Measurements from ENCODE around the gene PLVAP.
A peak's percentile ranks its signal among the peaks of the same experiment; 100 is the strongest.

PLVAP gene

DNA sequence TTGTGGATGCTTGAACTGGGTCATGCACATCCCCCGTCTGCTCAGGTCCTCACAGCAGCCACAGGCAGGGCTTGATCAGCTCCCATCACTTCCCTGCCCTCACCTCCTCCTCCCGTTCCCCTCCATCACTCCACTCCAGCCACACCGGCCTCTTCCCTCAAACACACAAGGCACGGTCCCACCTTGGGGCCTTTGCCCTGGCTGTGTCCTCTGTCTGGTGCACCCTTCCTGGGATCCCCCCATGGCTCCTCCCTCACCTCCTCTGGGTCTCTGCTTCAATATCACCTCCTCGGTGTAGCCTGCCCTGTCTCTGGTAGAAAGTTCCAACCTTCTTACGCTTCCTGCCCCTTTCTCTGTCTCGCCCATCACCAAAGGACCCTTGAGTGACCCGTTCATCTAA is 23.8 kb downstream of the PLVAP start:
- no peak for DNase-seq

DNA sequence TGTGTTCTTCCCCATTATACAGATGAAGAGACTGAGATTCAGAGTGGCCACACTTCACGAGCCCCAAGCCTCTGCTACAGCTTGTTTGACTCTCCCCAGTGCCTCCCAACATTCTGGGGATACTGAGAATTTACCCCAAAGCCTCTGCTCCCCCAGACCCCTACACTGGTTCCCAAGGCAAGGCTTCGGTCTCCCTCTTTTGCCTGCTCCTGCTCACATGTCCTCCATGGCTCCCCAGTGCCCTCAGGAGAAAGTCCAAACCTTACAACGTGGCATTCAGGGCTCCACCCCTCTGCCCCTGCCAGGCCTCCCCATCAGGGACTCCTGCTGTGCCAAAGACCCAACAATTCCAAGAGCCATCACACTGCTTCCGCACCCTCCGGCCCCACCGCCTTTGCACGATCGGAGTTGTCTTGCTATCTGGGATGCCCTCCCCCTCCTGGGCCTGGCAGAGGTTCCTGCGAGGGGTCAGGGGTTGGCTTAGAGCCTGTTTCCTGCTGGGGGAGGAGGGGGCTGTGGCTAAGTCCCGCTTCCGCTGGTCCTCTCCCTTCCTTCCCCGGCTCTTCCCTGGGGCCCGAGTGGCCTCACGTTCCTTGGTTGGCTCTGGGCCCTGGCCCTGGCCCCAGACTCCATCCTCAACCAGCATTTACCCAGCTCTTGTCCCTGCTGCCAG is 24.4 kb downstream of the PLVAP start:
- DNase-seq: no peak

DNA sequence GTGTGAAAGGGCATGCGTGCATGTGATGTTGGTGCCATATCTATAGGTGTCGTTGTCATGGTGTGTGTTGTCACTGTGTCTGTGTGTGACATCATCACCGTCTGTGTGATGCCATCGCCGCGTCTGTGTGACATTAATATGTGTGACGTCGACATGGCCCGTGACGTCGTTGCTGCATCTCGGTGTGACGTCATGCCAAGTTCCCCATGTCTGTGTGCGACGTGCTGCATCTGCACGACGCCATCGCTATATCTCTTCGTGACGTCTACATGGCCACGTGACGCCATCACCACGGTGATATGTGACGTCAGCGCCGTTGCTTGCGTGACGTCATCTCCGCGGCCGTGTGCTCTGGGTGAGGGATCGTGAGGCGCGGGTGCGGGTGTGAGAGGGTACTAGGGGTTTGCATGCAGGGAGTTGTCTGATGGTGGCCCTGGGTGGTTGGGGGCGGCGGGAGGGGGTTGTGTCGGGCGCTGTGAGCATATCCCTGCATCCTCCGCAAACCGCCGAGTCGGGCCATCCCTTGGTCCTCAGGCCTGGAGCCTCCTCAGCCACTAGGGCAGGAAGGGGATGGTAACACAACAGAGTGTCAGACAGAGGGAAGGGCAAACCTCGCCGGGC is 25.2 kb downstream of the PLVAP start:
- no peak for DNase-seq

DNA sequence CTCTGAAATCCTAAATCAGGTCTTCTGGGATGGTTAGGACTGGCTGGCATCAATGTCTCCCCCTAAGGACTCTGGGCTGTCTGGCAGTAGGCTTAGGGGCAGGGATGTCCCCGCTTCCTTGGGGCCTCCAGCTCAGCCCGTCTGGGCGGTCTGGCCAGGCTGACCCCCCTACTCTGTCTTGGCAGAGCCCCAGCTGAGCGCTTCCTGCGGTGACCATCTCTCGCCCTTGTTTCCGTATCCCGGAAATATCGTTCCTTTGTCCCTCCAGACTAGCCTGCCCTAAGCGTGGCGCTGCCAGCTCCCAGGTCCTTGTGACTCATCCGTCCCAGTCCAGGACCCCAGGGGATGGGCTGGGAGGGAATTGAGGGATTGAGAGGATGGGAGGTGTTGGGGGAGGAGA is 28.4 kb downstream of the PLVAP start:
- DNase-seq: no peak

DNA sequence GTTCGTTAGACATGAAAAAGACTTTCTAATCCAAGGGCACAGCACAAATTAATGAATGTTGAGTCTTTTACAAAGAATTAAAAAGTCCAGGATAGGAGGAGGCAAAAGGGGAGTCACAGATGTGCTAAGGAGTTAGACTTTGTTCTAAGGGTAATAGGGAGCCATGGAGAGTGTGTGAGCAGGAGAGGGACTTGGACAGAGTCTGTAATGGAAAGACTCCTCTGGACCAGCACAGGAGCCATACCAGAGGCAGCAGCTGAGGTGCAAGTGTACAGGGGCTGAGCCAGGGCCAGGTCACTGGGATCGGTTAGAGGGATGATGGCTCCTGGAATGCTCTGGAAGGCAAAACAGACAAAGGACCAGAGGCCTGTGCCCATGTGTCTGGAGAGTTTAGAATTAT is 29.3 kb downstream of the PLVAP start:
- DNase-seq: no peak

DNA sequence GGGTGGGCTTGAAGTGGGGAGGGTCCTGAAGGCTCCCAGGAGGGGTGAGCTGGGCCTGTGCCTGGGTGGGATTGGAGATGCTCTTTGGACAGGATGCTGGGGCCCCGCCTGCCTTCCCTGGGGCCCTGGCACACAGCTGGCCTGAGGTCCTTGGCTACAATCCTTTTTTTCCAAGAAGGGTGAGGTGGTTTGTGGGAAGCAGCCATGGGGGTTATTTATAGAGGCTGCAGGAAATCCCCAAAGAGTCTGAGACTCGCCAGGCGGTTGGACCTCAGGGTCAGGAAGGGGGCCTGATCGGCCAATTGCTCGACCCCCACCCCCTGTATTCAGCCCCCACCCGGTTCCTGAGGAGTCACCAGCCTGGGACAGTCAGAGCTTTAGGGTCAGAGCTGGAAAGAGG is 29.8 kb downstream of the PLVAP start:
- DNase-seq: no peak

DNA sequence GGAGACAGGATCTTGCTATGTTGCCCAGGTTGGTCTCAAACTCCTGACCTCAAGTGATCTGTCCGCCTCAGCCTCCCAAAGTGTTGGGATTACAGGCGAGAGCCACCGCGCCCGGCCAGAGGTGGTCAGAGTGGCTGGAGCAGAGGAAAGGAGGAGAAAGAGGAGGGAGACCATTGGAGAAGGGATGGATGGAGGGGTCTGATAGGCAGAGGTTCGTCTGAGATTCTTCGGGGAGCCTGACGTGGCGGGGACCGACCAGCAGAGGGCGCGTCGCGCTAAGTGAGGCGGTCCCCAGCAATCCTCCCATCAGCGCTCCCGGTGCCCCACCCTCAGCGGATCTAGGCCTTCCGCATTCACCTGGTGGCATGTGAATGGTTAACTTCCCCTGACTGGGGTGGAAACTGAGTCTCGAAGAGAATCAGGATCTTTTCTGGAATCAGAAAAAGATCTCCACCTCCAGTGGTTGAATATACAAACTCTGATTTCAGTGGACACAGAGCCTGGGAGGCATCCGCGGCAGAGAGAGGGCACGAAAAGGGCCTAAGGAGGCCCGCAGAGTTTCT is 31.0 kb downstream of the PLVAP start:
- DNase-seq: peak; percentile 66 to 78

DNA sequence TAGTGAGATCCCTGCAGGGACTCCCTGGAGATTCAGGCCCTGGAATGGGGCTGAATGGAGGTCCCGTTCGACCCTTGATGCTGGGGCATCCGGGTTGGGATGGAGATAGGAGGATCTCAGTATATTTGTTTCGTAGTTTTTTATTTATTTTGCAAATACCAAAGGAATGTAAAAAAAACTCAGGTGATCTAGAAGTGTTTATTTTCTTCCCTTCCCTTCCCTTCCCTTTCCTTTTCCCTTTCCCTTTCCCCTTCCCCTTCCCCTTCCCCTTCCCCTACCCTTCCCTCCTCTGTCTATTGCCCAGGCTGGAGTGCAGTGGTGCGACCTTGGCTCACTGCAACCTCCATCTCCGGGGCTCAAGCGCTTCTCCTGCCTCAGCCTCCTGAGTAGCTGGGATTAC is 35.3 kb downstream of the PLVAP start:
- no peak for DNase-seq

DNA sequence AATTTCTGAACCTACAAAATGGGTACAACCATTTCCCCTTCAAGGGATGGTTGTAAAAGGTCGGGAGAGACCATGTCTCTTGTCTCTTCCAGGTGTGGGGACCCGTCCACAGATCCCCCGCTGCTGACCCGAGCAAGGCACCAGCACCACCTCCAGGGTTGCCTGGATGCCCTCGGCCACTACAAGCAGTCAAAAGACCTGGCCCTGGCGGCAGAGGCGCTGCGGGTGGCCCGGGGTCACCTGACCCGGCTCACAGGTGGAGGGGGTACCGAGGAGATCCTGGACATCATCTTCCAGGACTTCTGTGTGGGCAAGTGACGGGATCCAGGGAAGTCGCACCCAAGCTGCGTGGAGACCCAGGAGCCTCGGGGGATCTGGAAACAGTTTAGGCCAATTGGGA is 35.8 kb downstream of the PLVAP start:
- DNase-seq: no peak

DNA sequence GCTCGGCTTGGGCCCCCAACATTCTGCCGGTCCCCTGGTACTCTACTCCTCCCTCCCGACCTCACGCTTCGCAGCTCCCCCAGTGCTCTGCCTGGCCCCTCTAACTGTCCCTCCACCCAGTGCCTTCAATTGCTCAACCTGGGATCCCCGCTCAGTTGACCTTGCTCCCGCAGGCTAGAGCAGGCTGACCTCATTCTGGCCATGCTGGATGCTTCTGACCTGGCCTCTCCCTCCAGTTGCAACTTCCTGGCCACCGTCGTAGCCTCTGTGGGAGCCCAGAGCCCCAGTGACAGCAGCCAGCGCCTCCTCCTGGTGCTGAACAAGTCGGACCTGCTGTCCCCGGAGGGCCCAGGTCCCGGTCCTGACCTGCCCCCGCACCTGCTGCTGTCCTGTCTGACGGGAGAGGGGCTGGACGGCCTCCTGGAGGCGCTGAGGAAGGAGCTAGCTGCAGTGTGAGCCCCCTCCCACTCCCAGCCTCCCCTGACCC is 36.2 kb downstream of the PLVAP start:
- no peak for DNase-seq

DNA sequence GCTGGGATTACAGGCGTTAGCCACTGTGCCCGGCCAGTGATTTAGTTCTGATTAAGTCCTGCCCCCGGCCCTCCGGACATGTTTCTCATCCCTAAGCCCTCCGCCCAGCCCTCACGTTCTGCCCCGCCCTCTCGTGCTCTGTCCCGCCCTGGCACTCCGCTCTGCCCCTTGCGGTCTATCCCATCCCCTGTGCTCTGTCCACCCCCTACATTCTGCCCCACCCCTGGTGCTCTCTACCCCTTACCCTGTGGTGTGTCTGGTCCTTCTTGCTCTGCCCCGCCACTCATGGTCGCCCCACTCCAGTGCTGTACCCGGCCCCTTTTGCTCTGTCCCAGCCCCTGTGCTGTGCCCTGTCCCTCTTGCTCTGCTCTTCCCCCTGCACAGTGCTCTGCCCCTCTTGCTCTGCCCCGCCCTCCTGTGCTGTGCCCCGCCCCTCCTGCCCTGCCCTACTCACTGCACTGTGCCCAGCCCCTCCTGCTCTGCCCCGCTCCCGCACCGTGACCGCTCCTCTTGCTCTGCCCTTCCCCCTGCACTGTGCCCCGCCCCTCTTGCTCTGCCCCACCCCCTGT is 36.8 kb downstream of the PLVAP start:
- no peak for DNase-seq

DNA sequence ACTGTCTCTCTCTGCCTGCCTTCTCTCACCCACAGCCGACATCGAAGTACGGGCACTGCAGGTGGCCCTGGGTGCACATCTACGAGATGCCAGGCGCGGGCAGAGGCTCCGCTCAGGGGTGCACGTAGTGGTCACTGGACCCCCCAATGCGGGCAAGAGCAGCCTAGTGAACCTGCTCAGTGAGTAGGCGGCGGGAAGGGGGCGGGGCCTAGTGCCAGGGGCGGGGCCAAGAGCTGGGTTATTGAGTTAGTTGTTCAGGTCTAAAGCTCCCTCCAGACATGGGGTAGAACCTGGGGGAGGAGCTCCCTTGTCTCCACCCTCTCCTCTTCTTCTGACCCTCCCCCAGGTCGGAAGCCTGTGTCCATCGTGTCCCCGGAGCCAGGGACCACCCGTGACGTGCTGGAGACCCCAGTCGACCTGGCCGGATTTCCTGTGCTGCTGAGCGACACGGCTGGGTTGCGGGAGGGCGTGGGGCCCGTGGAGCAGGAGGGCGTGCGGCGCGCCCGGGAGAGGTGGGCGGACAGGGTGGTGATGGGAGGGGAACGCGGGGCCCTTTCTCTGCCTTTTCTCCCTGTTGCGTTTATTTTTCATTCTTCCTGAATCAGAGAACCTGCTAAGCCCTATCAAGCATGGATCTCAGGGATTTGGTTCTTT is 37.9 kb downstream of the PLVAP start:
- peak in 1 of 2 experiments; percentile 58 for DNase-seq

DNA sequence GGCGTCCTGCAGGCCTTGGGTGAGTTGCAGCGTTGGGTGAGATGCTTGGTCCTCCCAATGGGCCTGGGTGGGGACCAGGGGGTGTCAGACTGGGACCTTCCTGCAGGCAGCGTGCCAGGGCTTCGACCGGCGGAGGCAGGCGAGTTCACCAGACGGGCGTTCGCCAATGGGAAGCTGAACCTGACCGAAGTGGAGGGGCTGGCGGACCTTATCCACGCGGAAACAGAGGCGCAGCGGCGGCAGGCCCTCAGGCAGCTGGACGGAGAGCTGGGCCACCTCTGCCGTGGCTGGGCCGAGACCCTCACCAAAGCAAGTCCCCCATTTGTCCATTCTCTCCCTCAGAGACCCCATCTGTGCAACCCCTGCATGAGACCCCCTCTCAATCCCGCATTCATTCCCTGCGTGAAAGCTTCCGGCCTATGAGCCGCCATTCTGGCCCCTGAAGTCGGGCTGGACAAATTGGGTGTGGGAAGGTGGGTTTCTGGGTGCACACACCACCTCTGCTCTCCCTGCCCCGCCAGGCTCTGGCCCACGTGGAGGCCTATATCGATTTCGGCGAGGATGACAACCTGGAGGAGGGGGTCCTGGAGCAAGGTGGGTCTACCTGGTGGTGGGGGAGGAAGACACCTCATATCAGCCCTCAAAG is 38.6 kb downstream of the PLVAP start:
- DNase-seq: no peak

DNA sequence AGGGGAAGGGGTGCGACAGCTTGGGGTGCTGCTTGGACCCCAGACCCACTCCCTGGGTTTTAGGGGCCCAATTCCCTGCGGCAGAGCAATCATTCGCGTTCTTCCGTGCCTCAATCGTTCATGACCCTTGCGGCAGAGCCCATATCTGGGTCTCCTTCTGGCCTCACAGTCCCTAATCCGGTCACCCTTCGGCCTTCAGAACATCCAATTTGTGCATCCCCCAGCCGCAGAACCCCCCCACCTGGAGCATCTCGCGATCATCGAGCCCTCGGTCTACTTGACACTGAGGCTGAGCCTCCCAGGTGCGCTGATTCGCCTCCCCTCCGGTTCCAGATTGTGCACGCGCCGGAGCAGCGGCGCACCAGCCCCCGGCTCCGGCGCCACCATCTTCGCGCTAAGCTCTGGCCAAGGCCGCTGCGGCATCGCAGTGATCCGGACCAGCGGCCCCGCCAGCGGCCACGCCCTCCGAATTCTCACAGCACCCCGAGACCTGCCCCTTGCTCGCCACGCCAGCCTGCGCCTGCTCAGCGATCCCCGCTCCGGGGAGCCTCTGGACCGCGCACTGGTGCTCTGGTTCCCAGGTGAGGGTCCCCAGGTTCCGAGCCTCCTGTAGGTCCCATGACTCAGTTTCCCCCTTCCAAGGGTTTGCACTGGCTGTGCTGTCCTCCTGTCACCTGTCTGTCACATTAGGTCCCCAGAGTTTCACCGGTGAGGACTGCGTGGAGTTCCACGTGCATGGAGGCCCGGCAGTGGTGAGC is 39.3 kb downstream of the PLVAP start:
- peak; percentile 17 to 38 for DNase-seq

DNA sequence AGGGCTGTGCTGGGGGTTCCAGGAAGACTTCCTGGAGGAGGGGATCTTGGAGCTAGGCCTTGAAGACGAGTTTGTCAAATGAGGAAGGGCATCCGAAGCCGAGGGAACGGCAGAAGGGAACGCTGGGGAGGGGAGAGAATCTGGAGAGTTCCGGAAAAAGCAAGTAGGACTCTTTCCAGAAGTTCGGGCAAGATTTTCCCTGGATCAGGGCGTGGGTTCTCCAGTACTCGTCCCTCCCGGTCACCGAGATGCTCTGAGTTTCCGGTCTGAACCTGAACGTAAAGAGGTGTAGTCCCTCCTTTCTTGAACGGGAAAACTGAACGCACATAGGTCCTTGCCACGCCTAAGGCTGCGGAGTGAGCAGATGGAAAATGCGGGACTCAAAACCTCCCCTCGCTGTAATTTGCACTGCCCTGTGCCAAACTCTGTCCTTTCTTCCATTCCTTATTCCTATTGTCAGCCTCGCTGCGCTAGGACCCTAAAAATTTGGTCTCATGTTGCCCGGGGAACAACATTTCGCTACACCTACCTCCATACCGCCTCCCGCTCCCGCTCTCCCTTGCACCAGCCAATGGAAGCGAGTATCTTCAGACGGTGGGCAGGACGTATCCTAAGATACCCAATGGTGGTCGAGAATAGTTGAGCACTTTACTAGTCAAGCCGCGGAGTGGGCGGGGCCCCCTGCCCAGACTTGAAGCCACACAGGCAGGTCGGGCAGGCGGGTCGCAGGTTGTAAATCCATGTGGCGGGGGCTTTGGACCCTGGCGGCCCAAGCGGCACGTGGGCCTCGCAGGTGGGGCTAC is 40.1 kb downstream of the PLVAP start, which contains the start of gene GTPBP3:
GTPBP3 (plus strand) TSS at position 682 of the 803 bp plus-strand sequence; CDS start at position 741, 59 bp downstream.
- DNase-seq: peak; percentile 94 to 97

DNA sequence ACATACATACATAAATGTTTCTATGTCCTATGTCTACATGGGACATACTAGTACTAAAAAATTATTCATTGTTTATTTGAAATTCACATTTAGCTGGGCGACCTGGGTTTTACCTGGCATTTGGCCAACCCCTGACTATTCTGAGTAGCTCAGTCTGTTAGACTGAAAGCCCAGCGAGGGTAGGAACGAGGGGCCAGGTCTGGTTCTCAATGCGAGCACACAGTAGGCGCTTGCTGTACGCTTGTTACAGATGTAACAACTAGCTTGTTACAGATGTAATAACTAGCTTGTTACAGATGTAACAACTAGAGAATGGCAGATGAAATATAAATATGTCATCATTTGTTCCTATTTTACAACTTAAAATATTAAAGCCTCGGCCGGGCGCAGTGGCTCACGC is 41.6 kb downstream of the PLVAP start:
- DNase-seq: no peak

DNA sequence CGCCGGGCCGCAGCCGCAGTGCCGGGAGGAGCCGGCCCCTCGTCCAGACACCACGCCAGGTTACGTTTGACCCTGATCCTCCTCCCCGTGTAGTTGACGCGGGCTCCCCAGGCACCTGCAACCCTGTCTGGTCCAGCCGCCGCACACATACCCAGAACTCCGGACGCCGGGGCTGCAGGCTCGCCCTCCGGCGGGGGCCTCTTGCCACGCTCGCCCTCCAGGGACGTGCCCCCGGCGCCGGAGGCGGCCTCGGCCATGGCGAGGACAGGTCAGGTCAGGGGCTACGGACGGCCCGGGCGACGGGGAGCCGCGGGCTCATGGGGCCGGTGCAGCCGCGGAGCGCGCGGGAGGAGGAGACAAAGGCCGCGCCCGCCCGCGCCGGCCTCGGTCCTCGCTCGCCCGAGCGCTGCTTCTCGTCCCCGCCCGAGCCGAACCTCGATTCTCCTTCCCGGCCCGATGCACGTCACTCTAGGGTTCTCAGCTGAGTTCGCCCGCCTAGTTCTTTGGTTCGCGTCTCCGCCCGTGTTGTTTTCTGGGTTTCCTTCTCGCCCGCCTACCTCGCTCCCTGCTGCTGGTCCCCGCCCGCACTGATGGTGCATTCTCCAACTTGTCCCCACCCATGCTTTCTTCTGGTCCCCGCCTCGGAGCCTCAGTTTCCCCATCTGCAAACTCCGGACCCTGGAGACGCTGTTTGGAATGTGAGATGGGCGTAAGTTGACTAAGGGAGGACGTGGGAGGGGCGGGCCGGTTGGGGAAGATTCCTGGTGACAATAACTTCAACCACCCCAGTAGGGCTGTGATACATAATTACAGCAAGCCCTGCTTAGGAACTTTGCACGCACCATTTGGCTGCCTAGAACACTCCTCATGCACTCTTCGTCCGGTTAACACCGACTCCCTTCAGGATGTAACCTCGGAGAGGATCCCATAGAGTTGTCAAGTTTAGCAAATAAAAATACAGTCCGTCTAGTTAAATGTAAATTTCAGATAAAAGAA is 42.4 kb downstream of the PLVAP start, which contains the start of gene ANO8:
ANO8 (minus strand) TSS at position 442 of the 996 bp plus-strand sequence; CDS start at position 257, 185 bp downstream.
- DNase-seq: peak; percentile 94 to 97

DNA sequence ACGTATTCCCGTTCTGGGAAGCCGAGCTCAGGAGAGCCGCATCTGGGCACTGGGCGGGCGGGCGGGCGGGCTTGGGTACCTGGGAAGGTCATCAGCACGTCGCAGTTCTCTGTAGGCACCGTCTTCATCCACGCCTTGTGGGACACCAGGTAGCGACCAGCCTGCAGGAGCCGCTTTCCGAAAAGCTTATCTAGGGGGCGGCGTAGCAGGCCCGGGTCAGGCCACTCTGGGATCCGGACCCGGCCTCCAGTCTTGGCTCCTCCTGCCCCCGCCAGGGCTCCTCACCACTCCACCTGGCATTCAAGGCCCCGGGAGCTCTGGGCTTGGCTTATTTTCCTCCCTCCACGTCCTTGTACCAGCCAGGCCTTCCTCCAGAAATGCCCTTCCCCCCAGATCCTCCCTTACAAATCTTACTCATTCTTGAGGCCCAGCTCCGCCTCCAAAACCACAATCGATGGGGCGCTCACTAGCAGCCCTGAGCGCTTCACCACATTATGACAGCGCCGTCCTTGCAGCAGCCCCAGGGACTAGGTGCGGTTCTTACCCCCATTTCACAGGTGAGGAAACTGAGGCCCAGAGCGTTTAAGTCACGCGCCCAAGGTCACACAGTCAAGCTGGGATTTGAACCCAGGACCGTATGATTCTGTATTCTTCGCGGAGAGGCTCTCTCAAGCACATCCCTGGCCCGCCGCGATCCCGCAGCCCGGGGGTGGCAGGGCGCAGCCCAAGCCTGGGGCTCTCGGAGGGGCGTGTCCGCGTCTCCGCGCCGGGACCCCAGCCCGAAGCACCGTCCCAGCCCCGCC is 43.3 kb downstream of the PLVAP start:
- DNase-seq: peak; percentile 66 to 84
